GM18508 (cell line): ENCODE results near the gene OR10A4.
"Not testable (repeated sequence)": the region's sequence is repeated elsewhere in the genome, so short reads cannot be mapped to it uniquely, and the experiment has no call there.

Source experiments
- ATAC-seq: cut with Tn5 transposase; IDR thresholded peaks from one replicate; pipeline ENCODE4 v1.9.1; 2021; ENCODE audit warnings: moderate number of reproducible peaks; ENCODE audit not compliant: insufficient read depth, unreplicated experiment

OR10A4 gene

DNA sequence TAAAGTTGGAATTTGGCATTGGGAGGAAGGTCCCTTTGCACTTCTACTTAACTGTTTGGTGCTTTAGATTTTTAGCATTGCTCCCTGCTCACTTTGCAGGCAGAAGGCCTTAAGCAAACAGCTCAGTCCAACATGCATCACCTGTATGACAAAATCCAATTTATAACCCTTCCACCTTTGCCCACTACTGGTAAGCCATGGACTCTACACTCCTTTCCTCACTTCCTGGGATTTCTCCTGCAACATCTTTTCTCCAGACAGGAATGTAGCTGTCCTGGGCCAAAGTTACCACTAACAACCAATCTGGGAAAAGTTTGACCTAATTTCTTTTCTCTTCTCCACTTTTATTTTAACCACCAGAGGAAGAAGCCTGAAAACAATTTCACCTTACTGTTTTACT lies 17.7 kb downstream of the OR10A4 start:
- ATAC-seq, result no peak

DNA sequence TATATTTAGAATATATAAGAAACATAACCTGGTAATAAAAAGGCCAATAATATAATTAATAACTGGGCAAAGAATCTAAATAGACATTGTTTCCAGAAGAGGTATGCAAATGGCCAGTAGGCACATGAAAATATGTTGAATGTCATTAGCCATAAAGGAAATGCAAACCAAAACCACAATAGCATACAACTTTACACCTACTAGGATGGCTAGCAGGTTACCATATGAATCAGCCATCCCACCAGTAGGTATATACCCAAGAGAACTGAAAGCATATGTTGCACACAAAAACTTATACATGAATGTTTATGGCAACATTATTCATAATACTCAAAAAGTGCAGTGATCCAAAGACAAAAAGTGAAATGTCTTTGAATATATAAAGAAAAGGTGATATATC lies 18.6 kb downstream of the OR10A4 start:
- ATAC-seq, result no peak

DNA sequence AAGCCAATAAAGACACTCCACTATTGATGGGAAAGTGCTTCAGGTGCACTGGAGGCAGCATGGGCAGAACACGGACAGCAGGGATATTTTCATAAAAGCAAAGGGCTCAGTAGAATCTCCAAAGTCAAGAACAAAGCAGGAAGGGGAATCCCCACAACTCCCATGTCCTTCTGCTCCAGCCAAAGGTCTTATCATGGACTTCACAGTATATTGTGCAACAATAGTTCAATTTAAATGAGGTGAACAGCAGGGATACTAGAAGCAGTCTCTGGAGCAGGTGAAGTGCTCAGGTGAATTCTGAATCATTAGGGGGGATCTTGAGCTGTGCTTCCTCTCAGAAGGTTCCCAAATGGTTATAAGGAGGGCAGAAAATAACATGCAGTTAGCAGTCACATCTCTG lies 22.5 kb downstream of the OR10A4 start:
- no peak for ATAC-seq

DNA sequence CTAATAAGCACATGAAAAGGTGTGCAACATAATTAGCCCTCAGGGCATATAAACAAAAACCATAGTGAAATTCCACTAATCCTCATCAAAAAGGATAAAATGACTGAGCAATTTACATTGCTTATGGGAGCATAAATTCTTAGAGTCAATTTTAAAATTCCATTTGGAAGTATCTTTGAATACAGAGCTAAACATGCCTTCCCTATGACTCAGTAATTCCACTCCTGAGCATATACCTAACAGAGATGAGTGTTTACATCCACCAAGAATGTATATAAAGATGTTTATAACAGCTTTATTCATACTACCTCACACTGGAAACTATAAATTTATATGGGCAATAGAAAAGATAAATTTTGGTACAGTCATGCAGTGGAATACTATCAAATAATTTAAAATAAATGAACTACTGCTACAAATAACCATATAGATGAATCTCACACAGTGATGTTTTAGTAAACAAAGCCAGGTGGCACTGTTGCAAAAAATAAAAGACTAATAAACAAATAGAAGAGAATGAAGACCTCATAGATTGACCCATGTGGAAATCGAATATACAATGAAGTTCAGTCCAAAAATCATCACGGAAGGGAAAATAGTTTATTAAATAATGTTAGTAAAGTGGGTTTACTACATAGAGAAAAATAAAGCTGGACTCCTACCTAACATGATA lies 24.0 kb downstream of the OR10A4 start:
- no peak for ATAC-seq

DNA sequence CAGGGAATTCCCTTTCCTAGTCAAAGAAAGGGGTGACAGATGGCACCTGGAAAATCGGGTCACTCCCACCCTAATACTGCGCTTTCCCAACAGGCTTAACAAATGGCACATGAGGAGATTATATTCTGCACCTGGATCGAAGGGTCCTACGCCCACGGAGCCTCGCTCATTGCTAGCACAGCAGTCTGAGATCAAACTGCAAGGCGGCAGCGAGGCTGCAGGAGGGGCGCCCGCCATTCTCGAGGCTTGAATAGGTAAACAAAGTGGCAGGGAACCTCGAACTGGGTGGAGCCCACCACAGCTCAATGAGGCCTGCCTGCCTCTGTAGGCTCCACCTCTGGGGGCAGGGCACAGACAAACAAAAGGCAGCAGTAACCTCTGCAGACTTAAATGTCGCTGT lies 28.4 kb downstream of the OR10A4 start:
- ATAC-seq, result not testable (repeated sequence)

DNA sequence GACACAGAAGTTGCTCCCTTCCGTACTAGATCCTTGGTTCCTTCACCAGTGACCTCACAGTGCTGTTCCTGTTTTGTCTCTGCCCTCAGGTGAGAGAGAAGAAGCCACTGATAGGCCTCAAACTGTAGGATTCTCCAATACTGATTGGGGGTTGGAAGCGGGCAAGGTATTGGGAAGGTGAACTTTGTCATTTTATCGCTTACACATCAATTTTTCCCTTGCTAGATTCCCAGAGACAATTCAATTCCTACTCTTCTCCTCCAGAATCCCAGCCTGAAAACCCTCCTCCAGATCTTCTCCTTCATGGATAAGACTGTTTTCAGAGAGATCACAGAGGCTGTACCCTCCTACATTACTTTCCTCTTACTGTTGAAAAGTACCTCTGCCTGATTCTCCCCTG lies 35.0 kb downstream of the OR10A4 start:
- no peak for ATAC-seq

DNA sequence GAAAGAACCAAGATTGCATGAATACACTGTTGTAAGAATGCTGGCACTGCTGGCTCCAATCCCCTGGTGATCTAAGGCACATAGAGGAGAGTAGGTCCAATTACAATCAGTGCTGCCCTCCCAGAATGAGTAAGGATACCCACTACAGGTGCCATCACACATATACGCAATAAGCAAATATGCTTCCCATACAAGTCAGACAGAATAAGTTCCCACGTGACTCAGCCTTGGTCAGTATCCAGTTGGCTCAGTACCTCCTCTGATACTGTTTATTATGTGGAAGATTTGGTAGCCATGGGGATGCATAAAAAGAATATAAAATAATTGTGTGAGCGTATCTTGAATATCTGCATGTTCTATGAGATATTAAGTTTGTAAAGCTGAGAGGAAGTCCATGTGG lies 35.5 kb downstream of the OR10A4 start:
- ATAC-seq, result no peak

DNA sequence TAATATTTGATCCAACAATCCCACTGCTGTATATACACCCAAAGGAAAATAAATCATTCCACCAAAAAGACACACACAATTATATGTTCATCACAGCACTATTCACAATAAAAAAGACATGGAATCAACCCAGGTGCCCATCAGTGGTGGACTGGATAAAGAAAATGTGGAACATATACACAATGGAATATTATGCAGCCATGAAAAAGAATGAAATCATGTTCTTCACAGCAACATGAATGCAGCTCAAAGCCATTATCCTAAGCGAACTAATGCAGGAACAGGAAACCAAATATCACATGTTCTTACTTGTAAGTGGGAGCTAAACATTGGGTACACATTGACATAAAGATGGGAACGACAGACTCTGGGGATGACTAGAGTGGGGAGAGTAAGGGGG lies 43.3 kb downstream of the OR10A4 start:
- ATAC-seq, result no peak

DNA sequence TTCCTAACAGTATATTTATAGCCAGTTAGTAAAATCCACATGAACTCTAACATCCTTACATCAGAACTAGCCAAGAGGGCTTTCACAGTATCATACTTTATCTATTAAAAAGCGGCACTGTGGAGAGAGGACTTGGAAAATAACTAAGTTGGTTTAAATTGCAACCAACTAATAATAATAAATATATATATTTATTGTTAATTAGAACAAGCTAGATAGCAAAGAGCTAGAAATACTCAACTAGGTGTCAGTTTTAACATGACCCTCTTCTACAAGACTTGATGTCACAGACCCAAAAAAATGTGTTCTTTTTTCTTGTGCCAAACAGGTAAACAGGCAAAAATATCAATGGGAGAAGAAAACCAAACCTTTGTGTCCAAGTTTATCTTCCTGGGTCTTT lies 44.3 kb downstream of the OR10A4 start, which contains the start of gene OR2D3:
OR2D3 (plus strand) TSS at position 301 of the 400 bp plus-strand sequence; CDS start at position 301, 0 bp downstream.
- ATAC-seq, result no peak

DNA sequence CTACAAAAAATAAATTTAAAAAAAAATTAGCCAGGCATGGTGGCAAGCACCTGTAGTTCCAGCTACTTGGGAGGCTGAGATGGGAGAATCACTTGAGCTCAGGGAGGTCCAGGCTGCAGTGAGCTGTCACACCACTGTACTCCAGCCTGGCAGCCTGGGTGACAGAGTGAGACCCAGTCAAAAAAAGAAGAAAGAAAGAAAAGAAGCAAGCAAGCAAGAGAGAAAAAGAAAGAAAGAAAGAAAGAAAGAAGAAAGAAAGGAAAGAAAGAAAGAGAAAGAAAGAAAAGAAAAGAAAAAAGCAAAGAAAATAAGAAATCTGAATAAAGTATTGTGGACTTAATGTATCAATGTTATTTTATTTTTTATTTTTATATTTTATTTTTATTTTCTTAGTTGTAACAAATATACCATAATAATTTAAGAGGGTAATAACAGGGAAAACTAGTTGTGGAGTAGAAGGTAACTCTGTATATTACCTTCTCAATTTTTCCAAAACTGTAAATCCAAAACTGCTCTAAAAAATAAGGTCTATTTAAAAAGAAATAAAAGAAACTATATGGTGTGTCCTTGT lies 48.7 kb downstream of the OR10A4 start:
- ATAC-seq, result no peak

DNA sequence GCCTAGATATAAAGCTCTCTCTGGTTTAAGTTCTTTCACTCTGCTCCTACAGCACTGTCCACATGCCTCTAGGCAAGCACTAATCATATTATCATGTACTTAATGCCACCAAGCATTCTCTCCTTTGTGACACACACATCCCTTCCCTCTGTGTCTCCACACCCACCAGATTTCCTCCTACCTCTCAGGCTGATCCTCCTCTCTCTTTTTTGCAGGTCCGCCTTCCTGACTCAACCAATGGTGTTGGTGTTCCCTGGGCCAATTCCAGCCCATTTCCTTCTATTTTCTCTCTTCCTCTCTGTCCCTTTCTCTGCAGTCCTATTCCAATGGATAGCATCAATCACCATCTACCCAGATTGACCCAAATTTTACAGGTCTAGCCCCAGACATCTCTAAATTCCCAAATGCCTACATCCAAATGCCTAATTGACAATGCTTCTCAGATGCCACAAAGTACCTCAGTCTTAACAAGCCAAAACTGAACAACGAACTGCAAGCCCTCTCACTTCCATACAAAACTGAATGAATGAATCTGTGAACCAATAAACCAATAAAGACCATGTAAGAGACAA lies 49.3 kb downstream of the OR10A4 start:
- no peak for ATAC-seq

DNA sequence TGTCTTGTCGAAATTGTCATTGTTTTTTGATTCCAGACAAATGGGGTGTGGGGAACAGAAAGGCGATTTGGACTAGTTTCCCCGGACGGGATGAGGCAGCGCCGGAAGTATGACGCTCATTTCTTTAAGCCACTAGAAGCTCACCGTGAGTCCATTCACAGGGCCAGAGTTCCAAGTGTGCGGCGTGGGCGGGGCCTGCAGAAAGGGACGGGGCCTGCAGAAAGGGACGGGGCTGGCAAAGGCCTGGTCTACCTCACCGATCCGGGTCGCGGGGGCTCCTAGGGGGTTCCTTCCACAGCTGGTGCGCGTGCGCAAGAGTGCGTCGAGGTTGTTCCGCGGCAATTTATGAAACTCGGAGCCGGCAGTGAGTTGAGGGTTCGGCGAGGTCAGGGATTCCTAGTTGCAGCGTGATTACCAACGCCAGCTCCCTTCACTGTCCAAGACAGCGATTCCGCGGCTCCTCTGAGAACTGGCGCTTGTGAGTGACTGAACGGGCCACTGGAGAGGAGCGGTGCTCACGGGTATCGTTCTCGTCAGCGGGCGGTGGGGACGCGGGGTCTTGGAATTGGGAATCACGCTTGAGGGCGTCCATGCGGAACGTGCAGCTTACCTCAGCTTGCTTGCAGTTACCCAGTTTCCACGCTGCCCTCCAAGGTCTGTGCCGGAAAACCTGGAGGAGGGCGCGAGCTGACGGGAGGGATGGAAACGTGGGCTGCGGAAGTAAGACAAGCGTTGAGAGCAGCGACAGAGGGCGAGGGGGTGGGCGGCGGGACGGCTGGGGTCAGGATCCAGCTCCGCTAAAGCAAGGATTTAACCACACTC lies 50.0 kb downstream of the OR10A4 start, which contains the start of gene ZNF215:
ZNF215 (plus strand) TSS at position 219 of the 822 bp plus-strand sequence. CDS start 5,847 bp downstream, outside the sequence.
- ATAC-seq, result no peak

DNA sequence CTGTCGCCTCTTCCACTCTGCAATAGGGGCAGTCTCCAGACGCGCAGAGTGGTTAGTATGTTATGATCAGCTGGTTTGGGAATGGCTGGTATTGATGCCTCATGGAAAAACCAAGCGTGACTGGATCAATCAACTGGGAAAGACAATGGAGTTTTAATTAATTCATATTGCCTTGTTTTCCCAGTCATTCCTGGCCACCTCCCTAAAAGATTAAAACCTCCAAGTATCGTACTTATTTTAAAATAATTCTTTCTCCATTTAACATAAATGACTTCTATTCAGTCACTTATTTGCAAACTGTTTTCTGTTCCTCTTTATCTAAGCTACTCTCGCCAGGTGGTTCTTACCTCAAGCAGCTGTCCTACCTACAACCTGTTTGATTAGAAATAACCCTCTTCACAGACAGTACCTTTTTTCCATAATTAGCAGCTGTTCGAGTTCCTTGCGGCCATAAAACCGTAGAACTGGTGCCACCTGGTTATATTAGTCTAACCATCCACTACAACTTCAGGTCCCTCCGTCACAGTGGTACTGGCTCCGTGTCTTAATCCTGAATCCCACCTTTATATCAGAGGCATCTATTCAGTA lies 50.7 kb downstream of the OR10A4 start:
- ATAC-seq, result peak; percentile 71
